ENCODE data around the gene LINC01488. TPM values are rescaled to one million over a fixed set of nuclear protein-coding genes. Genes with fewer than 3 reads are reported as not detected.

LINC01488 gene
- total RNA-seq, 4 donors from 2014 or later = not detected

DNA sequence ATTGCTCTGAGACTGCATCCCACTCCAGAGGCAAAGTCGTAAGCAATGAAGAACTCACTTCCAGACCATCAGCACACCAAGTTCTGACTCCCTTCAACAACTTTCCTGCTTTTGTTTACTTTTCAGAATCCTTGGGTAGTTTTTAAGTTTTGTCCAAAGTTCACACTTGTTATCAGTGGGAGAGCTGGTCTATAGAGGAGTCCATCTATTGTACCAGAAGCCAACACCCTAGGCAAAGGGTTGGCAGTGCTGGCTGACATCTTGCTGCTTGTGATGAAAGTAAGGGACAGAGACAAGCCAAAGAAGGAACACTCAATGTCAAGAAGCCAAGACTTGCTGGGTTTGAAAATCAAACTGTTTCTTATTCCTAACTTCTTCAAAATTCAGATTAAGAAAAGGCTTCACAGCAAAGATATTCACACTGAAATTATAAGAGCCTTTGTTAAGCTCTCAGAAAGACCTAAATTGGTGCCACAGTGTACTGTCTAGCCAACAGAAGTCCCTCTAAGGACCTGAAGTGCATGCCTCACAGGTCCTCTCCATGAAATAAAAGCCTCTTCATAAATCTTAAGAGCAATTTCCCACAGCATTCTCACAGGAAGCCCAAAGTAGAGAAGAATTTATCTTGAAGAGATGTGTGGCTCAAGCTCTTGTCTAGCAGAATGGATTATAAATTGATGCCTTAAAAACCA is 21.5 kb upstream of the LINC01488 start:
- no peak overlapping the region for H3K4me3 ChIP-seq (ENCODE audit: low read depth, poor library complexity, severe bottlenecking)
- DNase-seq (ENCODE audit: low spot score in 2 of 2) = no peak
- TF ChIP-seq, protein P1, sequence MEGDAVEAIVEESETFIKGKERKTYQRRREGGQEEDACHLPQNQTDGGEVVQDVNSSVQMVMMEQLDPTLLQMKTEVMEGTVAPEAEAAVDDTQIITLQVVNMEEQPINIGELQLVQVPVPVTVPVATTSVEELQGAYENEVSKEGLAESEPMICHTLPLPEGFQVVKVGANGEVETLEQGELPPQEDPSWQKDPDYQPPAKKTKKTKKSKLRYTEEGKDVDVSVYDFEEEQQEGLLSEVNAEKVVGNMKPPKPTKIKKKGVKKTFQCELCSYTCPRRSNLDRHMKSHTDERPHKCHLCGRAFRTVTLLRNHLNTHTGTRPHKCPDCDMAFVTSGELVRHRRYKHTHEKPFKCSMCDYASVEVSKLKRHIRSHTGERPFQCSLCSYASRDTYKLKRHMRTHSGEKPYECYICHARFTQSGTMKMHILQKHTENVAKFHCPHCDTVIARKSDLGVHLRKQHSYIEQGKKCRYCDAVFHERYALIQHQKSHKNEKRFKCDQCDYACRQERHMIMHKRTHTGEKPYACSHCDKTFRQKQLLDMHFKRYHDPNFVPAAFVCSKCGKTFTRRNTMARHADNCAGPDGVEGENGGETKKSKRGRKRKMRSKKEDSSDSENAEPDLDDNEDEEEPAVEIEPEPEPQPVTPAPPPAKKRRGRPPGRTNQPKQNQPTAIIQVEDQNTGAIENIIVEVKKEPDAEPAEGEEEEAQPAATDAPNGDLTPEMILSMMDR (IDR thresholded peaks at IDR 0.05) = no peak
- no peak for TF ChIP-seq POLR2A (IDR thresholded peaks at IDR 0.05)
- intact Hi-C loops (cut with DNase I; ENCODE audit: low total_unique reads) = no loop called here
- 83 to 96% methylated on average over 1 of the region's 1 CpG for WGBS, 2 donors

DNA sequence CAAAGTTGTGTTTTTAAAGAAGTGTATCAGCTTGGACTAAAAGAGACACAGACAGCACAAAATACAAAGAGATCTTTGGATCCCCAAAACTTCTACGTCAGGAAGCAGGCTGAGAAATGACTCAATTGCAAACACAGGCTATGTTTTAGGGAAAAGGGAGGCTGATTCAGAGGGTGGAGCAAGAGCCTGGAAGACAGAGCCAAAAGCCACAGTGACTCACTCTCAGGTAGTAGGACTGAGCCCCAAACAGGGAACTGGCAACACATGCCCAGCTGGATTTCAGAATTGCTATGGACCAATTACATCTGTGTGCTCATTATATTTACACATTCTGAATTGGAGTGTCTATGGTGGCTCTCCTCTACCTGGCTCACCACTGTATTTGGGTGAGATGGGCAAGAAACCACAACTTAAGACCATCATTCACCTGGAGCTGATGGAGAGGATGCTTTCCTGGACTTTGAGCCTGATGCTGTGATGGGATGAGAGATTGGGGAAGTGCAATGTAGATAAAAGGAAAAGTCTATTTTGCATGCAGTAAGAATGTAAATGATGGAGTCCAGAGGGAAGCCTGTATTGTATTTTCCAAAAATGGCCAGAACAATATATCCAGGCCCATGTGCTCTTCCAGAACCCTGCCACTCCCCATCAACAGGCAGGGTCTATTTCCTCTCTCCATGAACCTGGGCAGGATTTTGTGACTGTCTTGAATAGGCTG is 20.8 kb upstream of the LINC01488 start:
- intact Hi-C loops (cut with DNase I; ENCODE audit: low total_unique reads) = no loop called here
- WGBS, 2 donors = 47 to 63% methylated on average over 1 of the region's 1 CpG

DNA sequence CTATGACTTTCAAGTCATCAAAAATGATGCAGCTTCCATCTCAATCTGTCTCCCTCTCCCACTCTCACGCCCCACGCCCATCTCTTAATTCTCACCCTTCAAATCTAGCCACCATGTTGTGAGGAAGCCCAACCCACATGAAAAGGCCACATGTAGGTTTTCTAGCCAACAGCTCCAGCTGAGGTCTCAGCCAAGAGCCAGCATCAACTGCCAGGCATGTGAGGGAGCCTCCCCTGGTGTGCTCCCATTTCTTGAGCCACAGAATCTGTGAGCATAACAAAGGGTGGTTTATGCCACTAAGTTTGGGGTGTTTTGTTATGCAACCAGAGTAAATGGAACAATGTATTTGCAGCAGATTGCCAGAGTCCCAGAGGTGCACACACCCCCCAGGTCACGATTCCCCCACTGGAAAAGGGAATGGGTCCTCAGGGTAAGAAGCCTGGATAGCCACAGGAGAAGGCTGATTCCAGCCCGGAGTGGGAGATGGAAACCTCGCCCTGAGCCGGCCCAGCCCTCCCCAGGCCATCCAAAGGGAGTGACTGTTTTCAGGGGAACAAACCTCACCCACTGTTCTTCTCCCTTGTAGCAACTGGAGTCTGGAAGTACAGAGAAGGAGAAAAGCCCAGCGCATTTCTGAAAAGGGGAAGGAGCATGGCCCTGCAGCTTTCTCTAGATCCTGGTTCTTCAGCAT is 20.0 kb upstream of the LINC01488 start:
- TF ChIP-seq POLR2A (IDR thresholded peaks at IDR 0.05) = no peak
- TF ChIP-seq, protein P1 (IDR thresholded peaks at IDR 0.05) = no peak
- WGBS, 2 donors = 69 to 83% methylated on average over 7 of the region's 7 CpGs
- no peak overlapping the region for H3K4me3 ChIP-seq (ENCODE audit: low read depth, poor library complexity, severe bottlenecking)
- DNase-seq (ENCODE audit: low spot score in 2 of 2) = no peak
- intact Hi-C loops (cut with DNase I; ENCODE audit: low total_unique reads) = no loop called here

More for the DNA sequence above, 20.8 kb upstream of the LINC01488 start:
- H3K4me3 ChIP-seq (ENCODE audit: low read depth, poor library complexity, severe bottlenecking) = no peak overlapping the region
- no peak for DNase-seq (ENCODE audit: low spot score in 2 of 2)
- TF ChIP-seq, protein P1 (IDR thresholded peaks at IDR 0.05) = no peak
- no peak for TF ChIP-seq POLR2A (IDR thresholded peaks at IDR 0.05)

DNA sequence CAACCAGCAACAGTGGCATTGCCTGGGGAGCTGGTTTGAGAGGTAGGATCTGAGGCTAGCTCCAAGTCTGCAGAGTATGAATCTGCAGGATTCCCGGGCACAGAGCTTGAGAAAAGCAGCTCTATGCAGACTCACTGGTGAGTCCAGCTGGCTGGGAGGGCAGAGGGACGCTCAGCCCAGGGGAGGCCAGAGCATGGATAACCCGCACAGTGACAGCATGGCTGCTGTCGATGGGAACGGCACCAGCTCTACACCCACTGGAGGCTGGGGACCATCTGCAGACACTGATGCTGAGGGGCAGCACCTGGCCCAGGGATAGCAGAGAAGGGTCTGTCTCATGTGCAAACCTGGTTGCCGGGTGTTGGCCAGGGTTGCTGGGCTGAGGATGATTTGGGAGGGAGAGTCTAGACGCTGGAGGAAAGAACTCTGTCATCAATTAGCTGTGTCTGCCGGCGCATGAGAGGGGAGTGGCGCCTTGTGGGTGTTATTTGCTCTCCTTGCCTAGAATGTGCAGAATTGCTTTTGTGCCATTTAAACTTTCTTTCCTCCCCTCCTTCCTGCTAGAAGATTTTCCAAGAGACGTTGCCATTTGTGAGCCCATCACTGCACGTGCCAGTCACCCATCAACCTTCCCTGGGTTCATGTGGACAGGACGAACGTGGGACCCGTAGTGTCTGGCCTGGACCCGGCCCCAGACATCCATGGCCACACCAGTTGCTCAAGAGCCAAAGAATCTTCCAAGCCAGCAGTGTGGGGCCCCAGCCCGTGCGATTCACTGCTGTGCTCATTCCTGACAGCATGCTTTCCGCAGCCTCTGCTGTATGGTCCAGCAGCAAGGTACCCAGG is 19.1 kb upstream of the LINC01488 start:
- no peak overlapping the region for H3K4me3 ChIP-seq (ENCODE audit: low read depth, poor library complexity, severe bottlenecking)
- DNase-seq (ENCODE audit: low spot score in 2 of 2) = no peak
- WGBS, 2 donors = 40 to 46% methylated on average over 18 to 19 of the region's 19 CpGs
- TF ChIP-seq POLR2A (IDR thresholded peaks at IDR 0.05) = no peak
- TF ChIP-seq, protein P1 (IDR thresholded peaks at IDR 0.05) = no peak
- intact Hi-C loops (cut with DNase I; ENCODE audit: low total_unique reads) = no loop called here

DNA sequence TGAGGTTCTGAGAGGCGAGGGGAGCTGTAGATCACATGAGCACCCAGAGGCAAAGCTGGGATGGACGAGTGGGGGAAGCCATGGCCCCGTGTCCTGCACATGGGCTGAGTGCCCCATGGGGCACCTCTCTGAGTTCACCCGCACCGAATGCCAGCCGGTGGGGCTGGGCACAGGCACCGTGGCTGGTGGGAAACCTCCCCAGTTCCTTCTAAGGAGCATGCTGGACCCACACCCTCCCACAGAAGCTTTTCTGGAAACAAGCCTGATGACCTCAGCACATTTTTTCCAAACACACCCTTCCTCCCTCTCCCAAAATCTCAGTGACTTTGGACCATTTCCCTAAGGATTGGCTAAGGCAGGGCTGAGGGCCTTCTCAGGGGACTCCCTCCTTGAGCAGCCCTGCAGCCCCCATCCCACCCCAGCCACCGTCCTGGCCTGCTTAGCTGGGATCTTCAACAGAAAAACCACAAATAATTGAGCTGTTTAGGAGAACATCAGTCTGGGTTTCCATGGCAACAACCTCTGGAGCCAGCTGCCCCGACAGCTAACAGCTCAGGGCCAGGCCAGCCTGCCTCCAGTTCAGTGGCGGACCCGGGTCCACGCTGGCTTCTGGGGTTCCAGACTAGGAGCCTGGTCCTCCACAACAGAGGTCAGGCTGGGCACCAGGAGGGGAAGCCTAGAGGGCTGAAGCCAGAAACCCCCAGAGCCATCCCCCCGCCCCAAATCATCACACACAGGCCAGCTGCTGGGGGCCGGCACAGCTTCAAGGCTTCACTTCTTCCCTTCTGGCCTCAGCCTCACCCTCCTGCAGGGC is 18.1 kb upstream of the LINC01488 start:
- no peak overlapping the region for H3K4me3 ChIP-seq (ENCODE audit: low read depth, poor library complexity, severe bottlenecking)
- no peak for TF ChIP-seq POLR2A (IDR thresholded peaks at IDR 0.05)
- TF ChIP-seq, protein P1 (IDR thresholded peaks at IDR 0.05) = no peak
- WGBS, 2 donors = 21 to 26% methylated on average over 11 to 14 of the region's 14 CpGs
- DNase-seq (ENCODE audit: low spot score in 2 of 2) = no peak
- intact Hi-C loops (cut with DNase I; ENCODE audit: low total_unique reads) = no loop called here
